KG1 (cell line): ENCODE data around the gene INTS6.
A peak's percentile ranks its signal among the peaks of the same experiment; 100 is the strongest.
"Not testable (repeated sequence)": the region's sequence is repeated elsewhere in the genome, so short reads cannot be mapped to it uniquely, and the experiment has no call there.

ENCODE experiments used
- DNase-seq: peaks from one replicate; lab custom pipeline; 2025; lab: John Stamatoyannopoulos, UW

INTS6 gene

DNA sequence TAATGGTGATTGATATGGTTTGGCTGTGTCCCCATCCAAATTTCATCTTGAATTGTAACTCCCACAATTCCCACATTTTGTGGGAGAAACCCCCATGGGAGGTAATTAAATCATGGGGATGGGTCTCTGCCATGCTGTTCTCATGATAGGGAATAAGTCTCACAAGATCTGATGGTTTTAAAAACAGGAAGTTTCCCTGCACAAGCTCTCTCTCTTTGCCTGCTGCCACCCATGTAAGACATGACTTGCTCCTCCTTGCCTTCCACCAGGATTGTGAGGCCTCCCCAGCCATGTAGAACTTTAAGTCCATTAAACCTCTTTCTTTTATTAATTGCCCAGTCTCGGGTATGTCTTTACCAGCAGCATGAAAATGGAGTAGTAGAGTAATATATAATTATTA is 37.5 kb downstream of the INTS6 start:
- not testable (repeated sequence) for DNase-seq

DNA sequence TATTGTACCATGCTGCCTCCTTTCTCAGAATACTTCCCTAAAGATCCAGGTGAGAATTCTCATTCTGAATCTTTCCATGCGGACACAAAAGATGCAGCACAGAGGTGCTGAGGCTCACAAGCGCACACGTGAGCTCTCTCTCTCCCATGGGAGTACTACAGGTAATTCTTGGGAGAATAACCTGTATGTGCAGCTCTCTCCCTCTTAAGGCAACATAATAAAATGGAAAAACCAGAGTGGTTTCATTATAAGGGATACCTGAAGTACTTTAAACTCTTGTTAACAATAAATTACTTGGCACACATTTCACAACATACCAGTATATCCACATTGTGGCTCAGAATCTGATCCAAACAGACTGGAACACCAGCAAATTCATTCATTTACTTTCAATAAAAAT is 40.4 kb downstream of the INTS6 start:
- DNase-seq, result no peak

DNA sequence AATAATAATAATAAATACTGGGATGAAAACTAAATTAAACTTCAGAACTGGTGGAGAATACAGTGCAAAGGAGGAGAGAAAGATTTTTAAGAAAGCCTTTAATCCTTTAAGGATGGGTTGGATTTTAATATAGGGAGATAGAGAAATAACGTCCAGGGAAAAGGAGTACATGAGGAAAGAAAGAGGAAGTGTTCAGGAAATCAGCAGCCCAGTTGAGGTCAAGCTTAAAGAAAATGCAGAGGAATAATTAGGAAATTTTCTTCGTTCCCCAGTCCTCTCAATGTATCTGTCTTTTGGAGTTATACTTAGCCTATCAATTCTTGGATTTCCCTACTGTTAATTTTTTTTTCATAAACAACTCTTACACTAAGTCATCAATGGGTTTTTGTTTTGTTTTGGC is 47.7 kb downstream of the INTS6 start:
- no peak for DNase-seq

DNA sequence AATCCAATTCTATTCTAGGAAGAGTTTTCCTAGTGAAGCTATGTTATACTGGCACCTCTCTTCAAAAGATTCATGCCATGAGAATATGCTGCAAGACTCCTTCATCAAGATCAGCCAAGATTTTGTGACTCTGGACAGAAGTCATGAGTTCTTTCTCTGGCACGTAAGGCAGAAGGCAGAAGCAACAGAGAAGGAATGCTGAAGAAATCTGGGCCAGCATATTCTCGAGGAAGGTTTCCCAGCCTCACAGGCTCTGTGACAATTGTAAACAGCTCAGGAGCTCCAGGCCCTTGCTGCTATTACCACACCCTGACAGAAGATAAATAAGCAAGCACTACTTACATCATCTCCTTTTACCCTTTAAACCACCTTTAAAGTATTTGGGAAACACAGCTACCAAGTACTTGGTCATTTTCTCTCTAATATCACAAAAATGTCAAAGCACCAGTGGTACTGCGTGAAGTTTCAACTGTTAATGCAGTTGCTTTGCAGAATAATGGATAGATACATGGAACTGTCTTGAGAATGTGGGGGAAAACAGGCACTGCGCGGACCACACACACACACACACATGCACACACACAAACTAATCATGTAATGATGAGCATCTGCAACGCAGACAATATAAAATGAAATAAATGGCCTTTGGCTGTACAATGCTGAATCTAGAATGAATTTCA is 55.4 kb downstream of the INTS6 start:
- no peak for DNase-seq

DNA sequence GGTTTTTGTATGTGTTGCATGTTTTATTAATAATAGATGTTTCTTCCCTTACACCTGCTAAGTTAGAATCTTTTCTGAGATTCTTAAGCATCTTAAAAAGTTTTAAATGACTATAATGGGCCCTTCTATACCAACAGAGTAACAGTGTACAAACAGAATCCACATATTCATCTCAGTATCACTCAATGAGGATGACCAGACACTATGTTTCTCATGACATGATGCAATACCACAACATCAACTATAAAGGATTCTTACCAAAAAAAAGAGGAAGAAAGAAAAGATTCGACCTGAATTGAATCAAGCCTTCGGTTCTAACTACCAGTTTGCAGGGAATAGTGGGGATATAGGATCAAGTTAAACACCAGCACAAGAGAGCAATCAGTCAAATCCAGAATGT is 56.5 kb downstream of the INTS6 start:
- DNase-seq, result no peak

DNA sequence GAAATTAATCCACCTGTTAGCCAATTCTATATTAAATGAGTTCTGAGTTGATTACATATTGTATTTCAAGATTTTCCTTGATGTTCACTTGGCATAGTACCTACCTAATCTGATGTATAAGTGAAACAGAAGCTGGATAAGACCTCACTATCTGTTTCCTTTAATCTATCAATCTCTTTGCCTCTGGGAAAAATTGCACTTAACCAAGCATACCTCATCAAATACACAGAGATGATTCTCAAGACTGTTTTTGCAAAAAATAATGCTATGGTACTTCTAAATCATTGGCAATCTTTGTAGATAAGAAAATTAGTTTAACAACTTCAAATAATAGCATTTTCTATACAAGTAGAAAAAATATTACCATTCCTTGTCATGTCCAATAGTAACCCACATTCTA is 58.1 kb downstream of the INTS6 start:
- no peak for DNase-seq

DNA sequence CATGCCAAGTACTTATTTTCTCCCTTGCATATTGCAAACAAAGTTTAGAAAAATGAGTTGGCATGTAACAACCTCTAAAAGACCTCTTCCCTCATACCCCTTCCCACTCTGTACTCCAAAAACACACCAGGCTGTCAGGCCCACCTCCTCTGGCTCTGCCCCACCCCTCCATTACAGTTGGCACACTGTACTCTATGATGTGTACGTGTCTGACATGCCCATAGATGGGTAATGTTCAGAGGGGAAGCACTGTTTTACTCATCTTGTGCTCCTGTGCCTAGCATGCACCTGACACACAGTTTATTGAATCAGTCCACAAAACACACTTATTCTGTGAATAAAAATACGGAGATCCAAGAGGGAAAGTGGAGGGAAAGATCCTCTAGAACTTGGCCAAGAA is 67.7 kb downstream of the INTS6 start:
- no peak for DNase-seq

DNA sequence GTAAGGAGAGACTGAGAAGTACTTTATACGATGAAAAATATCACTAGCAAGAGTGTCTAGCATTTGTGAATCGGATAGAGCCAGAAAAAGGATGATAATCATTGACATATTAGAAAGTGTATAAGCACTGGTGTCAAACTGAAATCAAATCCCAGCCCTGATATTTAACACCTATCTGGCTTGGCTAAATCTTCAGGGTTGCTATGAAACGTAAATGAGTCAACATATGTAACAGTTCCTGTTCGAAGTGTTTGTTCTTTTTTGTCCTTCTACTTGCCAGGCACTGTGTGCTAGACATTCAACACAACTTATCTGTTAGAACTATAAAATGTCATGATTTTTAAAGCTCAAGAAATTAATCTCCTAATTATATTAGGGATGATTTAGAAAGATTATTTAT is 72.6 kb downstream of the INTS6 start:
- DNase-seq, result no peak

DNA sequence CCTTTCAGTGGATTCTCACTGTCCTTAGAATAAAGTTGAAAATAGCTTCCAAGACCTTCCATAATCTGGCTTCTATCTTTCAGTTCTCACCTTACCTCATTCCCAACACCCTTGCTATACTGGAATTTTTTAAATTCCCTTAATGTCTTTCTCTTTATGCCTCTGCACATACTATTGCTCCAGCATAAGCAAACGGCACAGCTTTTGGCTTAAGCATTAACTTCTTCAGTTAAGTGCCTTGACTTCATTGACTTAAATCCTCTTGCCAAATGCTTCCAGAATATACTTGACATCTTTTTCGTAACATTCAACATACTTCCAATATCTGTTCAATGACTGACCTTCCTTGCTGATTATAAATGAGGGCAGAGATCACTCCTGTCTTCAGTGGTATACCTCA is 79.4 kb downstream of the INTS6 start:
- DNase-seq, result no peak

DNA sequence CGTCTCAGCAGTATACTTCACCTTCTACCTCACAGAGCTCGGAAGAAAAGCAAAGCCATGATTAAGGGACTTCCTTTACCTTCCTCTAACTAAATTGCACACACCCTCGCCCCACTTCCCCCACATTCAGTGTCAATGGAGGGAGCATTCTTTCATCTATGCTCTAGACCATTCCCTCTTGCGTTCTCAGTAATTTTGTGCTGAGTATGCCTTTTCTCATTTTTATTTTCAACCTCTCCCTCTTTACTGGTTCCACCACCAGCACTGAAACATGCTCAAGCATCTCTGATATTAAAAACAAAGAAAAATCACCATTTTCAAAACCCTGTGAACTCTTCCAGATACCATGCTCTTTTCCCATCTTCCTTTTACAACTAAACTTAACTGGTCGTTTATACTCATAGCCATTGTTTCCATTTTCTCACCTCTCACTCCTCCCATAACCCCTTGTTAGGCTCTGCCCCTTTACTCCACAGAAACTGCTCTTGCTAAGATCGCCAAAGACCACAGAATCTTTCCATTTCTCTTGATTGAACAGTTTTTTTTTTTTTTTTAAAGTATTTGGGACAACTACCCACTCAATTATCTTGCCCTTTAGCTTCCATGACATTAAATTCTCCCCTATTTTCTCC is 81.0 kb downstream of the INTS6 start:
- DNase-seq, result no peak

DNA sequence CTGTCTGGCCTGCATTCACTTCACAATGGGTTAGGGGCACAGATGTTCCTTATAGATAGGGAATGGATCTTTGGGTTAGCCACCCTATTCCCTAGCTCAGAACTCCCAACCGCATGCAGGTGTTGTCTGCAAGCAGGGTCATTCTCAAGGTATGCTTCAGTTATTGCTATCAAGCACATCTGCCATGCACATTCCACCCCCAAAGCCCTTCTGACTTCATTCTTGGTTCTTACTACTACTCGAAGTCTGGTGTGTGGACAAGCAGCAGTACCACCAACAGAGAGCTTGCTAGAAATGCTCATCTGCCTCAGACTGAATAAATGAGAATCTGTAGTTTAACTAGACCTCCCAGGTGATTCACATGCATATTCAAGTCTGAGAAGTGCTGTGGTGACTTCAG is 82.0 kb downstream of the INTS6 start:
- no peak for DNase-seq

DNA sequence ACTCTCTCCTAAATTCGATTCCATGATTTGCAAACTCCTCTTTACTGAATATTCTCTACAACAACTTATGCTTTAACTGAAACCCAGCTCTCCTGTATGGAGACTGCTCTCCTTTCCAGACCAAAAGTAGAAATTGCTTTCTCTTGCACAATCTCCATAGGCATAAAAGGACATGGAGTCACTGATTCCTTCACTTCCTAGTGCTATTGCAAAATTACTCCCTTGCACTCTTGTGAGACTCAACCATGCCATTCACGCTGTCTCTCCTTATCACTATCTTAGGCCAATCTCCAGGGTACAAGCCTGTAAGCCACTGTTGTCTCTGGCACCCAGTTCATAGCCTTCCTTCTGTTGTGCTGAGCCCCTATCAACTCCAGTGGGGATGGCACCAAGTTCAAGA is 82.7 kb downstream of the INTS6 start:
- no peak for DNase-seq

DNA sequence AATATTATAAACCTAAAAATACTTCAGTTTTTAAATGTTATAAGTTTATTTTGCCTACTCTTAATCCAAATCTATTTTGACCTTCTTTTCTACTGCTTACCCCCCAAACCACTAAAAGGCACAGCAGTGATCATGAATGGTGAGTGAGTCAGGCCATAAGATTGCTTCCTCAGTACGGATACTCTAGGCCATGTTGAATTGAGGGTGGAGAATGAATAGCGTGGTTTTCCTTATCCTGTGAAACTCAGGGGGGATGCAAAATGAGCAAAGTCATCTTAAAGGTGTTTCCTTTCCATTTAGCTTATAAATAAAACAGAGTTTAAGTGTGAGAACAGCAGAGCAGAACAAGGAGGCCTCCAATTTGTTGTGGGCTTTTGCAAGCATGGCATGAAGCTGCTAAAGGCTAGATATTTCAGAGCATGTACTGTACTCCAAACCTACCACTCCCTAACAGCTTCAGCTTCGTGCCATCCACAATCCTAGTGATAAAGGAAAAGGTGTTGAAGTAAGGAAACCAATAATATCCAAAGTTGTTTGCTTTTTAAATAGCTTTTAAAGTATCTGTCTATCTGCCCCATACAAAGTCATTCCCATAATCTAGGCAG is 88.3 kb downstream of the INTS6 start:
- DNase-seq, result peak; percentile 3

DNA sequence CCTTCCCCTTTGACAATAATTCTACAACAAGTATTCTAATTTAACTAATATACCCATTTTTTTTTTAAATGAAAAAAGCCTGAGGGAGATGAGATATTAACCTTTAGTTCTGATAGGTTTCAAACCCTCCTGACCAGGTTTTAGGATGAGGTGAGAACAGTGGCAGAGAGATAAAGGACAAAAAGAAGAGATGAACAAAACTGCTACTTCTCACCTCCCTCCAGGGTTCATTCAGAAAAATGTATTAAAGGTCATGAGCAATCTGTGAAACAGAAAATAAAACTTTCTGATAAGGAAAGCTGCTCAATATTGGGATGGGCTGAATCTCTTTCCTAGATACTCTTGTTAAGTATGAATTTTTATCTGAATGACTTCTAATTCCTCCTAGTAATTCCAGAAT is 89.2 kb downstream of the INTS6 start:
- no peak for DNase-seq

DNA sequence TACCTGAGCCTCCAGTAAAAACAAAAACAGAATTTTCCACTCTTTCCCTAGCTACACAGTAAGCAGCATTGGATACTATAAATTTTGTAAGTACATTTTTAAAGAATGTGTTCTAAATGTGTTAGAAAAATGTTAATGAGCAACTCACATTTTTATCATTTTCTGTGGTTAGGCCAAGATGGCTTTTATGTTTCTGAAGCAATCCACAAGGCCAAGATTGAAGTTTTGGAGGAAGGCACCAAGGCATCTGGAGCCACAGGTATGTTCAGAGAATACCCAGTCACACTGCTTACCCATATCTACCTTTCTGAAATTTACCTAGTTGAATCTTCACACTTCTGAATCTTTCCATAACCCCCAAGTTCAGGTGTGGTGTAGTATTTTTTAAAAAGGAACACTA is 91.7 kb downstream of the INTS6 start:
- no peak for DNase-seq

DNA sequence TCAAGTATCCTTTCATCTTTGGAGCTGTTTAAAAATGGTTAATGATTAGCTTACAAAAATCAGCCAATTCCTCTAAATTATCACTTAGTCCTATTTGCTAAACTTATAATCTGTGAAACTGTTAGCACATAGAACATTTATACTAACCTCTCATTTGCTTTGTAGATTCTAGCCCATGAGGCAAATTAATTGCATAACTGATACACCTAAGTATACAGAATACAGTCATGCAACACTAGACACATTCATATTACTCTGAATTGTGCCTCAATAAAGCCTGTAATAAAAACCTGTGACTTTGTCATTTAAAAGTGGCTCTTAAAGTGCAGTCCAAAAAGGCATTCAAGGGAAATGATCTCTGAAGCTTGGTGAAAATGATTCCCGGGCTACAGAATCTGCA is 92.3 kb downstream of the INTS6 start:
- DNase-seq, result no peak

DNA sequence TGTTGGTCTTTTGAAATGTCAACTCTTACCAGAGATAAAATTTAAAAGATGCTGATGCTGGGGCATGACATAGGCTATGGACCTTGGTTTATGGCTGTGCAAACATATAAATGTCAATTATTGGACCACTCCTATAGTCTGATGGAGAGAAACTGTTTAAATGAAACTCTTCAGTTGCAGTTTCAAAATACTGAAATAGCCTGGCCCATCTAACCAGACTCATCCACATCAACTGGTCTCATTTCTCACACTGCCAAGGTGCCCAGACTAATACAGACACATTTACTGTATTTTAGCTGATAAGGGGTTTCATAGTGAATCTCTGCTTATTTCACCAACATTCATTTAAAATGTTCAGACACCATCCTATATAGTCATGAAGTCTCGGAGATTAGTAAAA is 93.5 kb downstream of the INTS6 start:
- DNase-seq, result no peak

DNA sequence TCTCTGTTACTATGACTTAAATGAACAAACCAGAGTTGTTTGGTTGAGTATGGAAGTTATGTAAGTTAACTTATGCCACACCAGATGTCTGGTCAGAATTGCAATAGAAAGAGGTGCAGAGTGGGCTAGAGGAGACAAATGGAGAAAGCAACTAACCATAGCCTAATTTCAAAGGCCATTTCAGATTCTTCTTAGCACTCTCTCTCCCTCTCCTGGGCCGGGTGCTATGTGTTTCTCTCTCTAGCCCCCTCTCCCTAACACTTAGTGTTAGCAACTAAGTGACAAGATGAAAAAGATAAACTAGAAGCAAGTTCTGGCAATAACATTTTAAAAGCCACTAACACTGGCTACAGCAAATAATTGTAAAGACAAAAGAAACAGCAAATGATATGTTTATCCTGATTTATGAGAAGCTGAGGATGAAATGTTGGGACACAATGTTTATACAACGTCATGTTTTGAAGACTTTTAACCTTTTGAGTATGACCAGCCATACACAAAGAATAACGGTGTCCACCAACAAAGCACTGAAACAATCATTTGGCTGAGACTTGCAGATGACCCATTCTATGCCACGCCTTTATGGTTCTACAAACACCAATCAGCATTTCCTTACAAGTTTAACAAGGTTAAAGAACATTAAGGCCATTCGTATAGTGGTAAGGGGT is 94.8 kb downstream of the INTS6 start:
- DNase-seq, result no peak

DNA sequence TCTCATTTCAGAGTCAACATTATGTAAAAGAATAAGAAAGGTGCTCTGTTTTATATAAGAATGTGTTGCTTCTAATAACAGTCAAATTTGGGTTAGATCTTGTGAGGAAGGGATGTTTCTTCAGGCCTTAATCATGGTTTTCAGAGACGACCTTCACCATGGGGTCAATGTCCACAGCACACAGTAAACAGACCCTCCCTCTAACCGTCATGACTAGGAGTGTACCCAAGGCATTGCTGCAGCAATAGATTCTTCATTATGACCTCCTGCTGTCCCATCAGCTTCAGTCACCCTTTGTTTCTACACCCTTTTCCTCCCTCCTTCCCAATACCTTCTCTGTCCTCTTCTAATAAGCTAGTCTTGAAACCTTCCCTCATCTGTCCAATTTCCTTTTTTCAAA is 97.6 kb downstream of the INTS6 start:
- DNase-seq, result no peak

DNA sequence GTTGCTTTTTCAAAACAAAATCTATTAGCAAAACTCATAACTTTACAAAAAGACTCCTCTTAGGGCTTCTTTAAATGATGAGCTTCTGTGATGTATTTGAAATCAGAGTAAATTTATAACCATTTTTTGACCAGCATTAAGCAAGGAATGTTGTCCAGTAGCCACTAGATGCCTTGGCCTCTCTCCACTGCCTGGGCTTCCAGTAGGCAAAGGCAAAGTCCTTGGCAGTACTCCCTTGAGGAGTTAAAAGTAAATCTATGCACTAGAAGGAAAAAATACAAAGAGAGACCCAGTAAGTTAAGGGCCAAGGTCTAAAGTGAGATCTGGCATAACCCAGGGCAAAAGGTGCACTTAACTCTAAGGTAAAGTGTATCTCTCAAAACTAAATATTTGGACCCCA is 103.8 kb downstream of the INTS6 start:
- no peak for DNase-seq

DNA sequence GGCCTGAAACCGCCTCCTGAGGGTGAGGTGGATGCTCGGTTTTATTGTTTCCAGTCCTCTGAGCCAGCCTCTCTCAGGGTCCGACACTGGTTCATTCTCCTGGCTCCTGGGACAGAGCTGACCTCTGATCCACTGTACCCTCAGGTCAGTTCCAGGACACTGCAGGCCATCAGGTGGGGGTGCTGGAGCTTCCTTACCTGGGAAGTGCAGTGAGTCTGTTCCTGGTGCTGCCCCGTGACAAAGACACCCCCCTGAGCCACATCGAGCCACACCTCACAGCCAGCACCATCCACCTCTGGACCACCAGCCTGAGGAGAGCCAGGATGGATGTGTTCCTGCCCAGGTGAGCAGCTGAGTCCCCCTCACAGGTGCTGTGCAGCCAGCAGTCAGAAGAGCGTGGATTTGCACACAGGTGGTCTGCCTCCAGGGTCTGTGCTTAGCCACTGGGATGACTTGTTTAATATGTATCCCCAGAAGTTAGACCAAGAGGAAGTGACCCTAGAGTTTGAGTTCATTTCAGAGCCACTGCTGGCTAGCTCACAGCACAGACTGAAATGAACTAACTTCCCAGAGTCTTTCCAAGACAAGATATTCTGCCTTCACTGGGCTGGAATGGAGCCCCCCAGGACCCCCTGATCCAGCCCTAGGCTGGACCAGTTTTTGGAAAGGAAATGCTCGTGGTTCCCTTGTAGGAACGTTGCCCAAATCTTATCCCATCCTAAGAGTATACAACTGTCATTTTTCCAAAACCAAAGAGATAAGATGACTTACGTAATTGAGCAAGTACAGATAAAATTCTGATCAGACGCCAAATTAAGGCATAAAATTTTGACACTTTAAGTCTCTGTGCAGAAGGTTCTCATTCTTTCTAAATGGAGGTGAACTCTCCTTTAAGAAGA is 104.5 kb downstream of the INTS6 start:
- DNase-seq, result no peak

DNA sequence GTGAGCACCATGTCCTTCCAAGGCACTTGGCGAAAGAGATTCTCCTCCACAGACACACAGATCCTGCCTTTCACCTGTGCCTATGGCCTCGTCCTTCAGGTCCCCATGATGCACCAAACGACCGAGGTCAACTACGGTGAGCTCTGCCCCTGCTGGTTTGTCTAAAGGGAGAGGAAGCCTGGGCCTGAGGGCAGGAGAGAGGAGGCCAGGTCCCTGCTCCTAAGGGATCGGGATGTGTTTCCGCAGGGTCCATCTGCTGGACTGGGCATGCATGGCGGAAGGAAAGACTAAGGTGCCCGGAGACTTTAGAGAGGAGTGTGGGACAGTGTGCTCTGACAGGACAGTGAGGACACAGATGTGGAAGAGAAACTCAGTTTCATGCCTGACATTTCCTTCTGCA is 105.7 kb downstream of the INTS6 start:
- no peak for DNase-seq
